HCT116 (cell line): ENCODE results near the gene CACNG5. TPM values are rescaled to one million over a fixed set of nuclear protein-coding genes. Genes with fewer than 3 reads are reported as not detected.

Experiments
- ATAC-seq: fragments of 200-7000 bp; cut with Tn5 transposase; 2 replicates; pipeline ENCODE4 v1.9.1; 2020; ENCODE audit warnings: mild to moderate bottlenecking, moderate library complexity
- BruUV-seq: library from RNA; stranded (reverse); fragments of 400-500 nt; replicated peaks from 2 replicates; lab custom pipeline; 2021; lab: Mats Ljungman, UMichigan
- CTCF ChIA-PET: fragments of 300-600 bp; sonication (Branson Sonifier 250); formaldehyde crosslinking; loops from one replicate; lab custom pipeline; 2021; ENCODE audit warnings: antibody characterized with exemption; lab: Charles Lee
- POLR2A ChIA-PET: fragments of 300-600, 350-600 bp; sonication (Branson Sonifier 250); formaldehyde crosslinking; loops from one replicate; lab custom pipeline; 2021; ENCODE audit warnings: antibody characterized with exemption; lab: Charles Lee
- RAD21 ChIA-PET, 2 experiments: fragments of 300-600 bp; sonication (Branson Sonifier 250); formaldehyde crosslinking; loops; one replicate each; lab custom pipeline; 2023; ENCODE audit warnings: low total read pairs in 2 of 2; ENCODE audit not compliant: uncharacterized antibody in 2 of 2, unreplicated experiment in 2 of 2, low non-redundant PET in 1 of 2; lab: Charles Lee
- DNase-seq: peaks from one replicate; pipeline ENCODE4 v3.0.0-alpha.2; 2010; ENCODE audit warnings: low read depth, low spot score
- H2AFZ ChIP-seq: fragments of 200-600 bp; shearing (Covaris generic), sonication (generic); 2 replicates; pipeline ENCODE4 v1.6.1; 2017; ENCODE audit warnings: low read depth, mixed run types, mixed read lengths, antibody characterized with exemption, low read length; ENCODE audit not compliant: poor library complexity, severe bottlenecking
- H3K27ac ChIP-seq: 2 replicates; pipeline ENCODE4 v1.5.1; 2012; ENCODE audit warnings: low read depth, low read length
- H3K27me3 ChIP-seq: fragments of 200-600 bp; sonication (generic); 2 replicates; pipeline ENCODE4 v1.6.1; 2016; ENCODE audit warnings: mixed run types, low read length, mixed read lengths; ENCODE audit not compliant: insufficient read depth
- H3K36me3 ChIP-seq, 2 experiments: fragments of 200-500 bp in 1 of 2; fragments of 200-600 bp in 1 of 2; sonication (Bioruptor generic) in 1 of 2; sonication (generic) in 1 of 2; 2 replicates each; pipeline versions ENCODE4 v1.5.1 to v1.6.1; 2014 to 2016; ENCODE audit warnings: low read length in 2 of 2, inconsistent platforms in 1 of 2, mixed read lengths in 1 of 2, mixed run types in 1 of 2; ENCODE audit not compliant: insufficient read depth in 2 of 2, control insufficient read depth in 1 of 2
- H3K4me1 ChIP-seq, 2 experiments: fragments of 200-600 bp in 1 of 2; sonication (generic) in 1 of 2; 2 replicates each; pipeline versions ENCODE4 v1.5.1 to v1.6.1; 2012 to 2017; ENCODE audit warnings: low read length in 2 of 2, inconsistent platforms in 1 of 2, mild to moderate bottlenecking in 1 of 2, mixed read lengths in 1 of 2, mixed run types in 1 of 2, moderate library complexity in 1 of 2; ENCODE audit not compliant: insufficient read depth in 2 of 2, control insufficient read depth in 1 of 2
- H3K4me2 ChIP-seq: fragments of 200-600 bp; sonication (generic); 2 replicates; pipeline ENCODE4 v1.6.1; 2017; ENCODE audit warnings: mixed run types, low read length, mixed read lengths
- H3K4me3 ChIP-seq, 2 experiments: fragments of 200-600 bp in 1 of 2; sonication (generic) in 1 of 2; replicated peaks in 1 of 2; 2 replicates each; pipeline ENCODE4 v1.5.1; 2011 to 2016; ENCODE audit warnings: low read length in 2 of 2, control low read depth in 1 of 2, low read depth in 1 of 2, mild to moderate bottlenecking in 1 of 2, mixed read lengths in 1 of 2, mixed run types in 1 of 2
- H3K79me2 ChIP-seq: fragments of 200-600 bp; sonication (generic); 2 replicates; pipeline ENCODE4 v1.6.1; 2017; ENCODE audit warnings: mild to moderate bottlenecking, mixed run types, low read length, moderate library complexity, mixed read lengths; ENCODE audit not compliant: insufficient read depth
- H3K9ac ChIP-seq: fragments of 200-600 bp; sonication (generic); 2 replicates; pipeline ENCODE4 v1.6.1; 2016; ENCODE audit warnings: low read length, mixed read lengths
- H3K9me2 ChIP-seq: fragments of 200-600 bp; sonication (generic), shearing (Covaris generic); 2 replicates; pipeline ENCODE4 v1.6.1; 2017; ENCODE audit warnings: mixed run types, mild to moderate bottlenecking, moderate library complexity; ENCODE audit not compliant: insufficient read depth
- H3K9me3 ChIP-seq, 2 experiments: fragments of 200-500 bp in 1 of 2; fragments of 200-600 bp in 1 of 2; sonication (Bioruptor generic) in 1 of 2; sonication (generic) in 1 of 2; 2 replicates each; pipeline ENCODE4 v1.6.1; 2014 to 2017; ENCODE audit warnings: low read length in 2 of 2, mixed read lengths in 2 of 2, inconsistent platforms in 1 of 2, low read depth in 1 of 2, mild to moderate bottlenecking in 1 of 2, mixed run types in 1 of 2, moderate library complexity in 1 of 2; ENCODE audit not compliant: control insufficient read depth in 1 of 2, insufficient read depth in 1 of 2
- H4K20me1 ChIP-seq: fragments of 200-600 bp; sonication (generic), shearing (Covaris generic); 2 replicates; pipeline ENCODE4 v1.6.1; 2017; ENCODE audit warnings: mixed run types, mild to moderate bottlenecking, moderate library complexity; ENCODE audit not compliant: insufficient read depth
- CEBPB ChIP-seq: IDR thresholded peaks from 2 replicates; pipeline ENCODE4 v1.6.1; 2012; ENCODE audit warnings: low read depth
- ELF1 ChIP-seq: IDR thresholded peaks from 2 replicates; pipeline ENCODE4 v1.6.1; 2012; ENCODE audit warnings: low read depth, borderline replicate concordance
- EZH2 ChIP-seq: fragments of 200-600 bp; sonication (generic); IDR thresholded peaks from 2 replicates; pipeline ENCODE4 v1.6.1; 2017; ENCODE audit warnings: antibody characterized with exemption, mixed run types
- FOSL1 ChIP-seq: IDR thresholded peaks from 2 replicates; pipeline ENCODE4 v1.6.1; 2012; ENCODE audit warnings: low read depth
- MAX ChIP-seq: IDR thresholded peaks from 2 replicates; pipeline ENCODE4 v1.6.1; 2012
- POLR2A ChIP-seq: IDR thresholded peaks from 2 replicates; pipeline ENCODE4 v1.7.0; 2011; ENCODE audit warnings: borderline replicate concordance; ENCODE audit not compliant: insufficient read depth, insufficient read length; ENCODE audit errors: extremely low read depth
- RAD21 ChIP-seq: IDR thresholded peaks from 2 replicates; pipeline ENCODE4 v1.6.1; 2012; ENCODE audit warnings: low read depth, mild to moderate bottlenecking
- REST ChIP-seq: IDR thresholded peaks from 2 replicates; pipeline ENCODE4 v1.6.1; 2012; ENCODE audit warnings: low read depth
- SIN3A ChIP-seq: IDR thresholded peaks from 2 replicates; pipeline ENCODE4 v1.6.1; 2012; ENCODE audit warnings: low read depth
- SRF ChIP-seq: IDR thresholded peaks from 2 replicates; pipeline ENCODE4 v1.6.1; 2012; ENCODE audit warnings: low read depth
- ZBTB33 ChIP-seq: IDR thresholded peaks from 2 replicates; pipeline ENCODE4 v1.6.1; 2011; ENCODE audit warnings: mild to moderate bottlenecking, low read length, moderate library complexity; ENCODE audit not compliant: insufficient replicate concordance; ENCODE audit errors: extremely low read depth
- ZNF274 ChIP-seq: fragments of 200-500 bp; sonication (Bioruptor generic); IDR thresholded peaks from 2 replicates; pipeline ENCODE4 v1.6.1; 2014; ENCODE audit warnings: mild to moderate bottlenecking, low read depth, low read length, inconsistent platforms
- intact Hi-C: fragments of 100-400 bp; cut with micrococcal nuclease; formaldehyde crosslinking; loops from 2 replicates; pipeline ENCODE4 v1.10.0; 2022
- total RNA-seq: library from RNA; stranded (reverse); gene quantifications from one replicate; pipeline ENCODE4 v1.2.1, GENCODE V29; 2021; ENCODE audit not compliant: unreplicated experiment
- TF ChIP-seq, protein P1 (sequence below): IDR thresholded peaks from 2 replicates; pipeline ENCODE4 v1.6.1; 2012

The CACNG5 gene
- total RNA-seq, 1 experiment from 2014 or later, result not detected

GRCh38 chr17:66814026-66814425 is 20.9 kb upstream of the CACNG5 start:
- H3K9me3 ChIP-seq, result peaks cover 0 to 8% of the 10 kb centered on the region in 2 experiments; a peak in 1 of 4 replicates
- H3K36me3 ChIP-seq, result no peaks in the 10 kb centered on the region
- no peaks in the 10 kb centered on the region for H4K20me1 ChIP-seq
- intact Hi-C loops, result no loop called here
- no peak for ATAC-seq
- ChIA-PET RAD21 (no interaction called here), CTCF (no interaction called here)
- no peak overlapping the region for H3K4me2 ChIP-seq
- no peak overlapping the region for H2AFZ ChIP-seq
- H3K4me3 ChIP-seq, result no peak overlapping the region
- BruUV-seq, result no TSS peak
- H3K9ac ChIP-seq, result no peak overlapping the region
- H3K79me2 ChIP-seq, result no peaks in the 10 kb centered on the region
- H3K27me3 ChIP-seq, result no peaks in the 10 kb centered on the region; the same call in 1 of the 2 replicates
- TF ChIP-seq CEBPB (no peak), RAD21 (no peak)
- TF ChIP-seq, all 23 proteins: peak for 0
- POLR2A ChIA-PET, result no interaction called here
- Histone ChIP-seq H3K4me1 (no peaks in the 10 kb centered on the region), H3K27ac (no peak overlapping the region), H3K9me2 (no peaks in the 10 kb centered on the region)
- no peak for DNase-seq

DNA sequence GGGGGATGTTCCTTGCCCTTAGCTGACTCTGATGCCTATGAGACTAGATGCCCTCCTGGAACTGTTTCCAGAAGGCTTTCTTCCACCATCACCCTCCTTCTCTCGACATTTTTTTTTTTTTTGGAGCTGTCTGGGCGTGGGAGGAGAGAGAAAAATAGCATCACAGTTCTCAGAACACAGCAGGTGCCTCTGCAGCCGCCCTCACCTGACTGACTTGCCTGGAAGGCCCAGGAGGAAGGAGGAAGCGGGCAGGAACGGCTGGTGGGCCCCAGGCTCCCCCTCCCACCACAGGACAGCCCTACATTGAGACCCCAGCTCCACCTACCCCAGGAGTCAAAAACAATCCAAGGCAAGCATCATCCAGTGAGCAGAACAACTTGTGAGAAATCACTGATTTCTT is 20.3 kb upstream of the CACNG5 start:
- TF ChIP-seq REST (no peak), MAX (no peak), POLR2A (no peak), SRF (no peak), EZH2 (no peak), CEBPB (no peak), ELF1 (no peak), FOSL1 (no peak), ZBTB33 (no peak), SIN3A (no peak), ZNF274 (no peak)
- TF ChIP-seq, protein P1, sequence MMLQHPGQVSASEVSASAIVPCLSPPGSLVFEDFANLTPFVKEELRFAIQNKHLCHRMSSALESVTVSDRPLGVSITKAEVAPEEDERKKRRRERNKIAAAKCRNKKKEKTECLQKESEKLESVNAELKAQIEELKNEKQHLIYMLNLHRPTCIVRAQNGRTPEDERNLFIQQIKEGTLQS, result no peak
- peaks cover 0 to 8% of the 10 kb centered on the region in 2 experiments; a peak in 1 of 4 replicates for H3K9me3 ChIP-seq
- H3K4me2 ChIP-seq, result no peak overlapping the region
- no peaks in the 10 kb centered on the region for H3K4me1 ChIP-seq
- ATAC-seq (no peak), DNase-seq (no peak)
- H3K27ac ChIP-seq, result no peak overlapping the region
- H2AFZ ChIP-seq, result no peak overlapping the region
- H3K4me3 ChIP-seq, result no peak overlapping the region
- no peak overlapping the region for H3K9ac ChIP-seq
- BruUV-seq, result no TSS peak
- ChIA-PET CTCF (no interaction called here), POLR2A (no interaction called here), RAD21 (no interaction called here)
- H3K9me2 ChIP-seq, result no peaks in the 10 kb centered on the region
- no peaks in the 10 kb centered on the region for H4K20me1 ChIP-seq
- no peaks in the 10 kb centered on the region for H3K79me2 ChIP-seq
- no peaks in the 10 kb centered on the region; the same call in 1 of the 2 replicates for H3K27me3 ChIP-seq
- H3K36me3 ChIP-seq, result no peaks in the 10 kb centered on the region
- intact Hi-C loops, result no loop called here
